MCF 10A (cell line): Measurements from ENCODE around the gene SAMD10. TPM values are rescaled to one million over a fixed set of nuclear protein-coding genes. Genes with fewer than 3 reads are reported as not detected.

ENCODE experiments used
- BruUV-seq: library from RNA; stranded (reverse); fragments of 400-500 nt; replicated peaks from 2 replicates; lab custom pipeline; 2021; lab: Mats Ljungman, UMichigan
- CTCF ChIA-PET: fragments of 300-600 bp; sonication (Branson Sonifier 250); formaldehyde crosslinking; extraction: SDS; loops from one replicate; lab custom pipeline; 2021; ENCODE audit warnings: antibody characterized with exemption, inconsistent platforms; lab: Yijun Ruan, JAX
- POLR2A ChIA-PET: fragments of 300-600, 350-650 bp; sonication (Branson Sonifier 250); formaldehyde crosslinking; extraction: SDS; loops from one replicate; lab custom pipeline; 2020; ENCODE audit warnings: antibody characterized with exemption, inconsistent platforms; lab: Yijun Ruan, JAX
- DNase-seq: peaks from one replicate; pipeline ENCODE4 v3.0.0-alpha.2; 2018; ENCODE audit not compliant: unreplicated experiment
- H3K27ac Mint-ChIP-seq: one replicate; pipeline ENCODE4 v1.8.0; 2022; ENCODE audit warnings: mild to moderate bottlenecking, low read depth, mixed read lengths; ENCODE audit not compliant: unreplicated experiment
- H3K27me3 Mint-ChIP-seq: one replicate; pipeline ENCODE4 v1.8.0; 2022; ENCODE audit warnings: mixed read lengths; ENCODE audit not compliant: insufficient read depth, unreplicated experiment
- H3K36me3 Mint-ChIP-seq: one replicate; pipeline ENCODE4 v1.8.0; 2022; ENCODE audit warnings: mild to moderate bottlenecking, moderate library complexity, mixed read lengths; ENCODE audit not compliant: insufficient read depth, unreplicated experiment
- H3K4me1 Mint-ChIP-seq: one replicate; pipeline ENCODE4 v1.8.0; 2022; ENCODE audit warnings: mixed read lengths; ENCODE audit not compliant: insufficient read depth, unreplicated experiment
- H3K4me3 Mint-ChIP-seq: one replicate; pipeline ENCODE4 v1.8.0; 2022; ENCODE audit warnings: mild to moderate bottlenecking, moderate library complexity, mixed read lengths; ENCODE audit not compliant: unreplicated experiment
- H3K9me3 Mint-ChIP-seq: one replicate; pipeline ENCODE4 v1.8.0; 2022; ENCODE audit warnings: mixed read lengths; ENCODE audit not compliant: unreplicated experiment
- intact Hi-C: fragments of 100-400 bp; cut with micrococcal nuclease; formaldehyde crosslinking; loops from 2 replicates; pipeline ENCODE4 v1.14.1; 2022
- total RNA-seq: library from RNA; stranded (reverse); gene quantifications from 2 replicates; pipeline ENCODE4 v1.2.3, GENCODE V29; 2022
- TF ChIP-seq, protein P1 (sequence below): fragments of 200-600 bp; IDR thresholded peaks from one replicate; pipeline ENCODE4 v1.8.0; 2022; ENCODE audit warnings: antibody characterized with exemption, mild to moderate bottlenecking; ENCODE audit not compliant: unreplicated experiment

Gene SAMD10
- total RNA-seq, 1 experiment from 2014 or later: 4.4 TPM

GRCh38 chr20:64011366-64011779 is 31.9 kb upstream of the SAMD10 start:
- CTCF ChIA-PET: no interaction called here
- TF ChIP-seq, protein P1, sequence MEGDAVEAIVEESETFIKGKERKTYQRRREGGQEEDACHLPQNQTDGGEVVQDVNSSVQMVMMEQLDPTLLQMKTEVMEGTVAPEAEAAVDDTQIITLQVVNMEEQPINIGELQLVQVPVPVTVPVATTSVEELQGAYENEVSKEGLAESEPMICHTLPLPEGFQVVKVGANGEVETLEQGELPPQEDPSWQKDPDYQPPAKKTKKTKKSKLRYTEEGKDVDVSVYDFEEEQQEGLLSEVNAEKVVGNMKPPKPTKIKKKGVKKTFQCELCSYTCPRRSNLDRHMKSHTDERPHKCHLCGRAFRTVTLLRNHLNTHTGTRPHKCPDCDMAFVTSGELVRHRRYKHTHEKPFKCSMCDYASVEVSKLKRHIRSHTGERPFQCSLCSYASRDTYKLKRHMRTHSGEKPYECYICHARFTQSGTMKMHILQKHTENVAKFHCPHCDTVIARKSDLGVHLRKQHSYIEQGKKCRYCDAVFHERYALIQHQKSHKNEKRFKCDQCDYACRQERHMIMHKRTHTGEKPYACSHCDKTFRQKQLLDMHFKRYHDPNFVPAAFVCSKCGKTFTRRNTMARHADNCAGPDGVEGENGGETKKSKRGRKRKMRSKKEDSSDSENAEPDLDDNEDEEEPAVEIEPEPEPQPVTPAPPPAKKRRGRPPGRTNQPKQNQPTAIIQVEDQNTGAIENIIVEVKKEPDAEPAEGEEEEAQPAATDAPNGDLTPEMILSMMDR: no peak
- POLR2A ChIA-PET: no interaction called here
- DNase-seq: no peak
- Mint-ChIP-seq H3K36me3 (peaks cover 70% of the 10 kb centered on the region), H3K27me3 (no peaks in the 10 kb centered on the region), H3K4me3 (no peak overlapping the region), H3K4me1 (no peaks in the 10 kb centered on the region), H3K9me3 (no peaks in the 10 kb centered on the region), H3K27ac (no peak overlapping the region)
- intact Hi-C loops: no loop called here
- BruUV-seq: no TSS peak

DNA sequence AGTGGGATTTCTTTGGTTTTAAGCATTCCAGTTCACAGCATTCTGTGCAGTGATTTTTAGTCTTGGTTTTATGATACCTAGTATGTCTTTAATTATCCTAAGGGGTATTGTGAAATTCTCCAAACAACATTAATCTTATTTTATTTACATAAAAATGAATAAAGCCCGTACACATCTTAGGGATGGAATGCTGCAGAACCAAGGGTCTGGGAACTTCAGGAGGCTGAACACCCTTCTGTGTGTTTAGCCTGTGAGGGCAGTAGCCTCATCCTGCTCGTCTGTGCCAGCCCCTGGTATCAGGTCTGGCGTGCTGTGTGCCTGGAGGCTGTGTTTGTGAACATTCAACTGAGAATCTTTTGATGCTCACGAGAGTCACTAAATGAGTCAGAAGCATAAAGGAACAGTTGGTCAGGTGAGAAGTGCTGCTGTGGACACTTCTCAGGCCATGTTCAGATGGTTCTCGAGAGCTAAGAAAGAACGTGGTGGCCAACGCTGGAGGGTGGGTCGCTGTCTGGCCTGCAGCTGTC is 31.3 kb upstream of the SAMD10 start:
- H3K27ac Mint-ChIP-seq: no peak overlapping the region
- no TSS peak for BruUV-seq
- H3K4me1 Mint-ChIP-seq: no peaks in the 10 kb centered on the region
- peaks cover 67% of the 10 kb centered on the region for H3K36me3 Mint-ChIP-seq
- ChIA-PET CTCF (interaction anchor here (0.6 kb wide), 2 partner anchors 12 to 37 kb away, joined by 3 read pairs; no protein-coding TSS in a partner anchor), POLR2A (interaction anchor here (1.4 kb wide), 1 partner anchor 26 kb away, joined by 5 read pairs; no protein-coding TSS in a partner anchor)
- TF ChIP-seq, protein P1: no peak
- no peak for DNase-seq
- no peak overlapping the region for H3K4me3 Mint-ChIP-seq
- no peaks in the 10 kb centered on the region for H3K9me3 Mint-ChIP-seq
- intact Hi-C loops: no loop called here
- no peaks in the 10 kb centered on the region for H3K27me3 Mint-ChIP-seq

GRCh38 chr20:64009811-64010387 is 30.5 kb upstream of the SAMD10 start:
- ChIA-PET POLR2A (interaction anchor here (1.4 kb wide), 1 partner anchor 27 kb away, joined by 5 read pairs; no protein-coding TSS in a partner anchor), CTCF (interaction anchor here (0.6 kb wide), 2 partner anchors 12 to 36 kb away, joined by 3 read pairs; no protein-coding TSS in a partner anchor)
- TF ChIP-seq, protein P1: no peak
- Mint-ChIP-seq H3K4me3 (no peak overlapping the region), H3K9me3 (no peaks in the 10 kb centered on the region), H3K4me1 (no peaks in the 10 kb centered on the region), H3K27me3 (no peaks in the 10 kb centered on the region), H3K36me3 (peaks cover 65% of the 10 kb centered on the region), H3K27ac (no peak overlapping the region)
- BruUV-seq: no TSS peak
- DNase-seq: no peak
- intact Hi-C loops: no loop called here

GRCh38 chr20:64006902-64007301 is 27.5 kb upstream of the SAMD10 start:
- POLR2A ChIA-PET: no interaction called here

More at GRCh38 chr20:64006902-64007301, 27.5 kb upstream of the SAMD10 start:
- no peaks in the 10 kb centered on the region for H3K27me3 Mint-ChIP-seq
- H3K9me3 Mint-ChIP-seq: no peaks in the 10 kb centered on the region
- peaks cover 64% of the 10 kb centered on the region for H3K36me3 Mint-ChIP-seq
- BruUV-seq: no TSS peak
- no peak overlapping the region for H3K27ac Mint-ChIP-seq
- DNase-seq: no peak
- CTCF ChIA-PET: interaction anchor here (0.6 to 2.2 kb wide), 3 partner anchors 20 to 50 kb away, joined by 3 to 12 read pairs (median 4); no protein-coding TSS in a partner anchor
- TF ChIP-seq, protein P1: no peak
- intact Hi-C loops: no loop called here
- H3K4me1 Mint-ChIP-seq: no peaks in the 10 kb centered on the region
- H3K4me3 Mint-ChIP-seq: no peak overlapping the region
